ENCODE results near the gene DLGAP3. TPM values are rescaled to one million over a fixed set of nuclear protein-coding genes. Genes with fewer than 3 reads are reported as not detected.

DLGAP3 gene
- total RNA-seq, 1 experiment from 2014 or later = 7.3 TPM

- H3K14ac ChIP-seq (ENCODE audit: insufficient read depth, low read length) = no peak overlapping the region
- H4K8ac ChIP-seq (replicated peaks; ENCODE audit: insufficient read length, low read depth, low read length) = no peak overlapping the region
- H3K23ac ChIP-seq (ENCODE audit: insufficient read length, low read depth, low read length) = no peak overlapping the region
- no peaks in the 10 kb centered on the region for H3K23me2 ChIP-seq (ENCODE audit: insufficient read length, low read depth, low read length, poor library complexity, severe bottlenecking)
- peaks cover 23% of the 10 kb centered on the region for H3K27me3 Mint-ChIP-seq (ENCODE audit: low read depth)
- no peaks in the 10 kb centered on the region for H3K36me3 Mint-ChIP-seq (ENCODE audit: insufficient read depth in 1 of 3, low read depth in 3 of 3)
- H3K79me1 ChIP-seq (ENCODE audit: insufficient read depth, low read depth, low read length, poor library complexity, severe bottlenecking) = no peaks in the 10 kb centered on the region
- no peak for TF ChIP-seq CTCF (conservative IDR thresholded peaks at IDR 0.05)
- peaks cover 20 to 33% of the 10 kb centered on the region in 2 experiments for H3K4me1 Mint-ChIP-seq
- H3K4me3 Mint-ChIP-seq = no peak overlapping the region
- H3K4me2 ChIP-seq (ENCODE audit: insufficient read depth, insufficient read length, low read length) = no peak overlapping the region
- no peak overlapping the region for H3K4ac ChIP-seq (ENCODE audit: low read depth, low read length)
- H2AFZ ChIP-seq (ENCODE audit: low read length) = no peak overlapping the region
- no peaks in the 10 kb centered on the region for H3K9me3 Mint-ChIP-seq
- no peak overlapping the region for H2BK15ac ChIP-seq (ENCODE audit: low read depth, low read length)
- no peak overlapping the region for H2BK20ac ChIP-seq (ENCODE audit: low read depth, low read length, poor library complexity, severe bottlenecking)
- H3K4me1 ChIP-seq (ENCODE audit: insufficient read depth, low read length) = peaks cover 2% of the 10 kb centered on the region; the same call in 1 of the 2 replicates
- no peak overlapping the region for H3K27ac Mint-ChIP-seq
- no peak overlapping the region for H3K56ac ChIP-seq (ENCODE audit: insufficient read length, low read depth, low read length)
- H2BK120ac ChIP-seq (ENCODE audit: low read depth, low read length, poor library complexity, severe bottlenecking) = no peak overlapping the region
- no peak overlapping the region for H3K27ac ChIP-seq (ENCODE audit: insufficient read length, low read depth, low read length)
- no peak overlapping the region for H4K91ac ChIP-seq (ENCODE audit: insufficient read length, low read depth, low read length)
- no peak overlapping the region for H2BK5ac ChIP-seq (ENCODE audit: insufficient read length, low read length)
- no peak overlapping the region for H2BK12ac ChIP-seq (ENCODE audit: insufficient read length, low read depth, low read length)
- no peaks in the 10 kb centered on the region for H4K20me1 ChIP-seq (ENCODE audit: control insufficient read depth, insufficient read depth, insufficient read length)
- DNase-seq = no peak
- H3T11ph ChIP-seq (ENCODE audit: low read length) = no peak overlapping the region
- H3K9me3 ChIP-seq (ENCODE audit: control insufficient read depth, low read depth, low read length) = no peaks in the 10 kb centered on the region
- no peak overlapping the region for H2AK5ac ChIP-seq (ENCODE audit: insufficient read length, low read length)
- WGBS (ENCODE audit: extremely low coverage, insufficient read length, low lambda C conversion rate) = no CpG with 5 or more reads among the region's 6 CpGs
- no peak overlapping the region for H3K9ac ChIP-seq (ENCODE audit: extremely low read depth, insufficient read length, low read length)
- no peak overlapping the region for H4K5ac ChIP-seq (ENCODE audit: insufficient read length, low read depth, low read length)
- H3K18ac ChIP-seq (ENCODE audit: insufficient read length, low read depth, low read length) = no peak overlapping the region
- H3K79me2 ChIP-seq (ENCODE audit: insufficient read depth, low read length) = no peaks in the 10 kb centered on the region
- no peaks in the 10 kb centered on the region for H3K27me3 ChIP-seq (ENCODE audit: insufficient read depth, low read length)
These were observed 12.4 kb downstream of the DLGAP3 start for GRCh38 chr1:34917017-34917416.
